BJ (cell line): ENCODE data around the gene GTPBP4. TPM values are rescaled to one million over a fixed set of nuclear protein-coding genes. Genes with fewer than 3 reads are reported as not detected.

ENCODE experiments used
- CTCF ChIA-PET: fragments of 350-600 bp; formaldehyde crosslinking; extraction: SDS; loops from one replicate; lab custom pipeline; 2021; ENCODE audit warnings: antibody characterized with exemption, inconsistent platforms; lab: Yijun Ruan, JAX
- POLR2A ChIA-PET: fragments of 300-600 bp; sonication (Branson Sonifier 250); formaldehyde crosslinking; extraction: SDS; loops from one replicate; lab custom pipeline; 2021; ENCODE audit warnings: antibody characterized with exemption; lab: Charles Lee
- DNase-seq: peaks from one replicate; pipeline ENCODE4 v3.0.0-alpha.2; 2011; ENCODE audit warnings: low read depth
- H3K27me3 ChIP-seq: 2 replicates; pipeline ENCODE4 v1.6.0; 2011; ENCODE audit warnings: low read length; ENCODE audit not compliant: control insufficient read depth, insufficient read depth
- H3K36me3 ChIP-seq: 2 replicates; pipeline ENCODE4 v1.5.1; 2011; ENCODE audit warnings: low read length; ENCODE audit not compliant: control insufficient read depth, insufficient read depth
- H3K4me3 ChIP-seq: 2 replicates; pipeline ENCODE4 v1.5.1; 2011; ENCODE audit warnings: low read depth, mild to moderate bottlenecking, control low read depth, low read length
- polyA plus RNA-seq: library from polyadenylated mRNA; depleted of rRNA; stranded (reverse); fragments of >200 nt; gene quantifications from 2 replicates; pipeline ENCODE4 v1.2.3, GENCODE V29; 2011
- TF ChIP-seq, protein P1 (sequence below): IDR thresholded peaks from 2 replicates; pipeline ENCODE4 v1.5.1; 2011; ENCODE audit warnings: low read depth, mild to moderate bottlenecking, control low read depth, inconsistent platforms, low read length, moderate library complexity; ENCODE audit not compliant: insufficient read depth

The GTPBP4 gene
- polyA plus RNA-seq, 1 experiment = 17.3 TPM

DNA sequence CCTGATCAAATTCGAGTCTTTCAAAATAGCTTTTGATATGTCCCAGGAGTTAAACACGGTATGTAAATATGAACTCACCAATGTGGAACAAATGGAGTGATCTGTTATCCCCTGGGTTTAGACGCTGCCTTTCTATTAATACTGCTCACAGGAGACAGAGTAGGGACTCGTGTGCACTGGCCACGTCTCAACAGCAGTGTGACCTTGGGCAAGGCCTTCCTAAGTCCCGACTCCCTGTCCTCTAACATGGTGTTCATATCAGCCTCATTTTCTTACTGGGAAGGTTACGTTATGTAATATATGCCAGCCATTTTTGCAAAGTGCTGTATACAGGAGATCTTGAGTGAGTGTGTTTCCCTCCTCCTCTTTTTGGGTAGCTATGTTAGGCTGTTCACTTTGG, 69.8 kb downstream of the GTPBP4 start:
- ChIA-PET POLR2A (no interaction called here), CTCF (no interaction called here)
- DNase-seq = no peak
- Histone ChIP-seq H3K36me3 (peaks cover 1% of the 10 kb centered on the region), H3K27me3 (no peaks in the 10 kb centered on the region), H3K4me3 (no peak overlapping the region)
- TF ChIP-seq, protein P1, sequence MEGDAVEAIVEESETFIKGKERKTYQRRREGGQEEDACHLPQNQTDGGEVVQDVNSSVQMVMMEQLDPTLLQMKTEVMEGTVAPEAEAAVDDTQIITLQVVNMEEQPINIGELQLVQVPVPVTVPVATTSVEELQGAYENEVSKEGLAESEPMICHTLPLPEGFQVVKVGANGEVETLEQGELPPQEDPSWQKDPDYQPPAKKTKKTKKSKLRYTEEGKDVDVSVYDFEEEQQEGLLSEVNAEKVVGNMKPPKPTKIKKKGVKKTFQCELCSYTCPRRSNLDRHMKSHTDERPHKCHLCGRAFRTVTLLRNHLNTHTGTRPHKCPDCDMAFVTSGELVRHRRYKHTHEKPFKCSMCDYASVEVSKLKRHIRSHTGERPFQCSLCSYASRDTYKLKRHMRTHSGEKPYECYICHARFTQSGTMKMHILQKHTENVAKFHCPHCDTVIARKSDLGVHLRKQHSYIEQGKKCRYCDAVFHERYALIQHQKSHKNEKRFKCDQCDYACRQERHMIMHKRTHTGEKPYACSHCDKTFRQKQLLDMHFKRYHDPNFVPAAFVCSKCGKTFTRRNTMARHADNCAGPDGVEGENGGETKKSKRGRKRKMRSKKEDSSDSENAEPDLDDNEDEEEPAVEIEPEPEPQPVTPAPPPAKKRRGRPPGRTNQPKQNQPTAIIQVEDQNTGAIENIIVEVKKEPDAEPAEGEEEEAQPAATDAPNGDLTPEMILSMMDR = no peak

DNA sequence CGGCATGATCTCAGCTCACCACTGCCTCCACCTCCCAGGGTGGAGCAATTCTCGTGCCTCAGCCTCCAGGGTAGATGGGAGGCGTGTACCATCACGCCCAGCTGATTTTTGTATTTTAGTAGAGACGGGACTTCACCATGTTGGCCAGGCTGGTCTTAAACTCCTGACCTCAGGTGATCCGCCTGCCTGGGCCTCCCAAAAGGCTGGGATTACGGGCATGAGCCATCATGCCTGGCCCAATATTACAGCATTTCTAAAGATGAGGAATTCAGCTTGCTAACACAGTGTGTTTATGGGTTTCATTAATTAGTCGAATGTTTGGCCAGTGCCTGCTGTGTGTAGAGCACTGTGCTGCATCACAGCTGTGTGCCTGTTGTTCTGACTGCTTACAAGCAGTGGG, 71.7 kb downstream of the GTPBP4 start:
- POLR2A ChIA-PET = no interaction called here

DNA sequence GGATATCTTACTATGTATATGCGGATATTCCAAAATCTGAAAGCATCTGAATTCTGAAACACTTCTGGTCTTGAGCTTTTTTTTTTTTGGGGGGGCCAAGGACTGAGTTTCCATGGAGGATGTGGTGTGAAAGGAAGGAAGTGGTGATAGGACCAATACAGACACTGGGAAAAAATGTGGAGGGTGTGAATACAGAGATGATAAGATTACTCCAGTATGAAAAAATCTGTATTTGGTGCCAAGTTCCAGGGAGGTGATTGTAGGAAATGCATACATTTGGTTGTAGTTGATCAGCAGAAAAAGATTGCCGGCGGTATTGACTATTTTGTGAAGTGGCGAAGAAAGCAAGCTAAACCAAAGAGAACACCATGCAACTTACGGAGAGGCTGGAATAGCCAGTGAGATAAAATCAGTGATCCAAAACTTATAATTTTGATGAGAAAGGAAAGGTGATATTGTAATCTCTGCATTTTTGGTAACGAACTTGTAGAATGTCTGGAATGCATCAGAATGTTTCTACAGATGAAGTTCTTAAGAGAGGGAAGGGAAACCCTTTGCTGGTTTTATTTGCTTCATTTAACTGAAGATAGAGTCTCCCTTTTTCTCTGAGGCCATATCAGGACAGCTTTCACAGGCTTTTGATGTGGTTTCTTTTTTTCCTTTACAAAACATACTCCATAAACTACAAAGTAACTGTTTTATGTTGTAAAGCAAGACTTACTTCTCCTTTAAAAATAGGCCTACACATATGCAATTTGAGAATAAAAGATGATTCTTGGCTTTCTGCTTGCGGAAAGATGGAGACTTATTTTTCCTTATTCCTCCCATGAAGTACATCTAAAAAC, 73.9 kb downstream of the GTPBP4 start:
- no peak for DNase-seq
- Histone ChIP-seq H3K36me3 (peaks cover 4% of the 10 kb centered on the region; the same call in 1 of the 2 replicates), H3K27me3 (no peaks in the 10 kb centered on the region), H3K4me3 (no peak overlapping the region)
- TF ChIP-seq, protein P1 = no peak
- ChIA-PET POLR2A (no interaction called here), CTCF (interaction anchor here (0.7 kb wide), 1 partner anchor 13 kb away, joined by 4 read pairs; the partner anchor contains the start of gene IDI1)

More for the DNA sequence above, 71.7 kb downstream of the GTPBP4 start:
- Histone ChIP-seq H3K4me3 (no peak overlapping the region), H3K27me3 (no peaks in the 10 kb centered on the region), H3K36me3 (peaks cover 4% of the 10 kb centered on the region; the same call in 1 of the 2 replicates)
- CTCF ChIA-PET = interaction anchor here (1.0 kb wide), 1 partner anchor 1984 kb away, joined by 3 read pairs; no protein-coding TSS in a partner anchor
- DNase-seq = no peak
- TF ChIP-seq, protein P1 = no peak

DNA sequence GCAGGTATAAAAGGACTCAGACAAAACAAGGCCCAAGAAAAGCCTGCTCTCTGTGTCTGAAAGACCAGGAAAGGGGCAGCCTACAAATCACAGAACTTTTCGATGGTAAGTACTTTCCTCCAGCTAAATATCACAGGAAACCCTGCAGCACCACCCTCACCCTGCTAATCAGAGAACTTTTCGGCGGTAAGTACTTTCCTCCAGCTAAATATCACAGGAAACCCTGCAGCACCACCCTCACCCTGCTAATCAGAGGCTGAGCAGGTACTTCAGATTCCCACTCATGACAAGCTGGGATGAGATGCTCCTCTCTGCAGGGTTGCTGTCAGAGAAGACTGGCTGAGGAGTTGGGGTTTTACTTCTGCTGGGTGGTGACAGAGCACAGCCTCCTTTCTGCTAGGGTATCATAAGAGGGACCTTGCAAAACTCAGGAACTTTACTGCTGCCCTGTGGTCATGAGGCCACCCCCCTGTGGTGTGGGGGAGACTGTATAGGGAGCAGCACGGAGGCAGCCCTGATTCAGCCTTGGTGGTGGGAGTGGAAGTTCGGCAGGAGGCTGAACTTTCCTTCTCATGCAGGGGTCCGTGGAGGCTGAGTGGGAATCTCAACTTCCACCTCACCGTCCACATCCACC, 75.1 kb downstream of the GTPBP4 start:
- ChIA-PET POLR2A (no interaction called here), CTCF (interaction anchor here (0.8 kb wide), 1 partner anchor 18 kb away, joined by 4 read pairs; no protein-coding TSS in a partner anchor)

More for the DNA sequence above, 75.1 kb downstream of the GTPBP4 start:
- Histone ChIP-seq H3K36me3 (peaks cover 4% of the 10 kb centered on the region; the same call in 1 of the 2 replicates), H3K27me3 (no peaks in the 10 kb centered on the region), H3K4me3 (no peak overlapping the region)
- TF ChIP-seq, protein P1 = no peak
- DNase-seq = no peak
